ENCODE results near the gene SDF4.

Gene SDF4

DNA sequence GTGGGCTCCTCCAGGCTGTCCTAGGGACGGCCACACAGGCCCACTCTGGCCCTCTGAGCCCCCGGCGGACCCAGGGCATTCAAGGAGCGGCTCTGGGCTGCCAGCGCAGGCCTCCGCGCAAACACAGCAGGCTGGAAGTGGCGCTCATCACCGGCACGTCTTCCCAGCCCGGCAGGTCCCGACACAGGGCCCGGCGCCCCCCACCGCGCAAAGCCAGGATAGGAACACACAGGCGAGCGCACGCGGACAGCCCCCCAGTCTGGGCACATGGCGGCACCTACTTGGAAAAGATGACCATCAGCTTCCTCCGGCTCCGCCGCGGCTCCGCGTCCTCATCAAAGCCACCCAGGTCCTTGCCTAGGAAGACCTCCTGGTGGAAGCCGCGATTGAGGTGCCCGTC, 3.6 kb downstream of the SDF4 start:
- no peak for DNase-seq

DNA sequence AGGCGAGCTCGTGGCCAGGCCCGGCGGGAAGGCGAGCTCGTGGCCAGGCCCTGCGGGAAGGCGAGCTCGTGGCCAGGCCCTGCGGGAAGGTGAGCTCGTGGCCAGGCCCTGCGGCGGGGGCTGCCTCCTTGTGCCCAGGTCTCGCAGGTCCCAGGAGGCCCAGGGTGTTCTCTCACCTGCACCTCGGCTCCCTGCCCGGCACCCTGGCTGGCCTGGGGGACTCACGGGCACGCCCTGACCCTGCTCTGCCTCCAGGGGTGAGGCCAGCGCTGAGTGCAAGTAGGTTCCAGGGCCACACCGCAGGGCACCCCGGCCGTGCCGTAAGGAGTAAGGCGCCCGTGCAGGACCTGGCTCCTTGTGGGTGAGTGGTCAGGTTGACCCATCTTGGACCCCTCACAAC, 4.4 kb downstream of the SDF4 start:
- DNase-seq, result no peak

DNA sequence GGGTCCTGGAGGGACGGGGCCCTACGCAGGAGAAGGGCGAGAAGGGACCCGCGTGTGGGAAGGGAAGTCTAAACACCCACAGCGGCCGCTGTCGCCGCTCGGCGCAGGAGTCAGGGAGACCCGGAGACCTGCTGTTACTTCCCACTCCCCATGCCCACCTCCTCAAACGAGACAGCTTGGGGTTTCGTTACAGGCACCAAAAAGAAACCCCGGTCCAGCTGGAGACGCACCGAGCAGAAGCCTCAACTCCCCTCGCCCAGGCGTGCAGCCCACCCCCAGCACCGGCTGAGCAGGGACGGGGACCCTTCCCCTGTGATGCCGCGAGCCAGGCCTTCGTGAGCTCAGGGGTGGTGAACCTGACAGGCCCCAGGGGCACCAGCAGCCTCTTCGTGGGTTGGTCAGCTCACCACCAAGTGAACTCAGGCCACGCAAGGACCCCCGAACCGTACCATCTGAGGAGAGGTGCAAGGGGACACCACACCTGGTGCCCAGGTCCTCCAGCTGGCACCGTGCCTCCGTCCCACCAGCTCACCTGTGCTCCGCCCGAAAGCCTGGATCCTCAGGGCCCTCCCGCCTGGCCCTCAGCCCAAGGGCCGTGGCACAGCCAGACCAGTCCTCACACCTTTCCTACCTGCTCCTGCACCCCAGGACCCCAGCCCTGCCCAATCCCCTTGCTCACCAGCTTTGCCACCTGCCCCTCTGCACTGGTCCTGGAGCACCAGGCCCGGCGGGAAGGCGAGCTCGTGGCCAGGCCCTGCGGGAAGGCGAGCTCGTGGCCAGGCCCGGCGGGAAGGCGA, 5.0 kb downstream of the SDF4 start:
- DNase-seq, result no peak

DNA sequence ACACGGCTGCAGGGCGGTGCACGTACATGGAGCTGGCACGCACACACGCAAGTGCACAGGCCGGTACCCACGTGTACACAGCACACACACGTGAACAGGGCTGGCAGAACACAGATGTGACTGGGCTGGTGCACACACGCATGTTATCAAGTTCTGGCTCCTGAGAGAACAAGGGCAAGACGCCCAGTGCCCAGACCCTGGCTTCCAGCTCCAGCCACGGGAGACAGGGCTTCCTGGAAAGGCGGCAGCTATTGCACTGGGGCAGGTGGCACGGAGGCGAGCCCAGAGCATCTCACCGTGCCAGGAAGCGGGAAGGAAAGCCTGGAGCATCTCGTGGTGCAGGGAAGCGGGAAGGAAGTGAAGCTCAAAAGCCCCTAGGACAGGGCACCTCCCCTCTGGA, 5.9 kb downstream of the SDF4 start:
- DNase-seq, result no peak

DNA sequence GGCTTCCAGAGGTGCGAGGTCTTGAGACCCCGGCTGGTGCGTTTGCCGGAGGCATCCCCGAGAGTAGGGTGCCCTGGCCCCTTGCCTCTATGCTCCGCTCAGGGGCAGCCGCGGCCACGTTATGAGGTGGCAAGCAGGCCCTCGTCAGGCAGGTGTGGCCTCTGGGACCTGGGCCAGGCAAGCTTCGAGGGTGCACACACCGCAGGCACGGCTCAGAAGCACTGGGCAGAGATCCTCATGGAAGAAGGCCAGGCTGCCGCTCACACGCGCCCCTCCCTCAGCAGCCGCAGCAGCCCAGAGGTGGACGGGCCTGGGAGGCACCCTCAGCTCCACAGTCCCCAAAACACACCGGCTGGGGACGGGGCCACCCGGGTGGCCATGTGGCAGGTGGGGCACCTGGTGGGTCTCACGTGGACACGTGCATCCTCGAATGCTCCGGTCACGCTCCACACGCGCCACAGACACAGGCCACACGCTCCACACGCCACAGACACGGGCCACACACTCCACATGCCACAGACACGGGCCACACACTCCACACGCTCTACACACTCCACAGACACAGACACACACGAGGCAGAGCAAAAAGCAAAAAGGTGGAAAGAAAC, 6.5 kb downstream of the SDF4 start:
- no peak for DNase-seq

DNA sequence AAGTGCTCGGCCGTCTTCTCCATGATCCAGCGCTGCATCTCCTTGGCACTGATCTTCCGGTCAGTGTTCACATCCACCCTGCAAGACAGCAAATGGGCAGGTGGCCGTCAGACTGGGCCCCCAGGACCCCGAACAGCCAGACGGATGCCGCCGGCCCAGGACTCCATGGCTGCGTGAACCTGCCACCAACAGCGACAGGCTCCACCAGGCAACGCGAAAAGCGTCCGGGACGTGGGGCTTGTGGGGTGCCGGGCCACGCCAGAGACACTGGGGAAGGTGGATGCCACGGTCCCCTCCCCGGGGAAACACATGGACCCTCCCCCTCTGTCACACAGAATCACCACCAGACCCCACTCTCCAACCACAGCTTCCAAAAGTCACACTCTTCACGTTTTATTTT, 7.9 kb downstream of the SDF4 start:
- no peak for DNase-seq

DNA sequence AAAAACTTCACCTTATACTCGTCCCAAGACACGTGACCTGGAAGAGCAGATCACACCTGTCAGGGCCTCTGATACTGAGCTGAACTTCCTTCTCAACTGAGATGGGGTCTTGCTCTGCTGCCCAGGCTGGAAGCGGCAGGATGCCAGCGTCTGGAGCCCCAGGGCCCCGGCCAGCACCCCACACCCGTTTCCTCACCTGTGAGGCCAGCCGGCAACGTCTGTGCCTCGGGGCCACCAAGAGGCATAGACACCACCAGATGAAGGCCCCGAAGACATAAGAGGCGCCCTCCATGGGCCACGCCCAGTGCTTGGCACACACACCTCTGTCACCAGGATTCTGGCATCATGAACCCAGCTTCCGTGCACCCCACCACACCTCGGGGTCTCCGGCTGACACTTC, 8.5 kb downstream of the SDF4 start:
- DNase-seq, result no peak

DNA sequence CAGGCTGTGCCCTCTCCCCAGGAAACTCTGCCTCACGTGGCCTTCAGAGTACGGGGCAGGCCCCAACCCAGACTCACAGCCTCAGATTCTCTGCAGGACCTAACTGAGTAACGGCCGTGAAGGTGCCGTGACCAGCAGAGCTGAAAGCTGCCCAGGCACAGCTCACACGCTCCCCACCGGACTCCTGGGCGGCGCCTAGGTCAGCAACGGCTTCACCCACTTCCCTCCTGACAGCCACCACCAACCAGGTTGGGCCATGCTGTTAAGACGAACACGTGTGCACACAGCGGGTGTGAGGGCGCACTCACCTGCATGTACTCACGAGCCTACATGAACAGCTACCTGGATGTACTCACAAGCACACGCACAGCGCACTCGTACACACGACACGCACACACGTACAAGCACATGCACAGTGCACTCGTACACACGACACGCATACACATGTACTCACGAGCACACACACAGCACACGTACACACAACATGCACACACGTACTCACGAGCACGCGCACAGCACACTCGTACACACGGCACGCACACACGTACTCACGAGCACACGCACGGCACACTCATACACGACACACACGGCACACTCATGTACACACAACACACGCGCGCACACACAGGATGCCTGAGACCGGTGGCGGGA, 9.1 kb downstream of the SDF4 start:
- DNase-seq, result no peak

DNA sequence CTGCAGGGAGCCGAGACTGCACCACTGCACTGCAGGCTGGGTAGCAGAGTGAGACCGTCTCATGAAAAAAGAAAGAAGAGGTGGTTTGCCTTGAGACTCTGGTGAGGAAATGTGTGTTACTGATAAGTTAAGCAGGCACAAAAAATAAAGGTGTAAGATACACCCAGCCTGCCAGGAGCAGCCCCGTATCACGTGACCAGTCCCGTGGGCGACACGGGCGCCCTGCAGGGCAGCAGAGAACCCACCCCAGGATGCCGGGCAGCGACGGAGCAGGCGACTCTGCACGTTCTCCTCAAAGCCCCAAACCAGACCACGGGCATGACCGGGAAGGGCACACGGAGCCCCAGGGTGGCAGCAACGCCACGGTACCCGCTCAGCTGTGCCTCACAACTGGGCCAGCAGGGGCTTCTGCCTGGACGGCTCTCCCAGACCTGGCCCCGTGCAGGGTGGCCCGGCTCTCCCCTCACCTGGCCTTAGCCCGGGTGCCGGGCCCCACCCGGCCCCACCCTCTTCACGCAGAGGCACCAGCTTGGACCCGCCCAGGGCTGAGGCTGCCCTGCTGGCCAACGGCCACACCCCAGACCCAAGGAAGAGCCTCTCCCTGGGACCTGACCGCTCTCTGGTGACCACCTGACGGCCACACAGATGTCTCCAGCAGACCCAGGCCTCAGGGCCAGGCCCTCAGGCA, 9.8 kb downstream of the SDF4 start:
- DNase-seq, result no peak

DNA sequence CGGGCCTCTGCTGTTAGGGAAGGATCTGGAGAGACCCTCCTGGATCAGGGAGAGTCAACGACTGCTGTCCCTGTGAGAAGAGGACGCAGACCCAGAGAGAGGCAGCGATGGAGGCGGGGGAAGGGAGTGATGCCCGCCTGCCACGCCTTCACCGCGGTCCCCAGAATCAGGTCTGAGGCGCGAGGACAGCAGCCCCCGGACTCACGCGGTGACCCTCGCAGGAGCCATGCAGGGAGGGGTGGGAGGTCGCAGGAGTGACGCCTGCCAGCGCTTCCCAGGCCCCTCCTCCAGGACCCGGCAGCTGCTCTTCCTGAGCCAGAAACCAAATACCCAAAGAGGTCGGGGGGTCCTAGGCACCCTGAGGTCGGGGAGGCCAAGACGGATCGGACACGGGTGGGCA, 11.6 kb downstream of the SDF4 start:
- no peak for DNase-seq

DNA sequence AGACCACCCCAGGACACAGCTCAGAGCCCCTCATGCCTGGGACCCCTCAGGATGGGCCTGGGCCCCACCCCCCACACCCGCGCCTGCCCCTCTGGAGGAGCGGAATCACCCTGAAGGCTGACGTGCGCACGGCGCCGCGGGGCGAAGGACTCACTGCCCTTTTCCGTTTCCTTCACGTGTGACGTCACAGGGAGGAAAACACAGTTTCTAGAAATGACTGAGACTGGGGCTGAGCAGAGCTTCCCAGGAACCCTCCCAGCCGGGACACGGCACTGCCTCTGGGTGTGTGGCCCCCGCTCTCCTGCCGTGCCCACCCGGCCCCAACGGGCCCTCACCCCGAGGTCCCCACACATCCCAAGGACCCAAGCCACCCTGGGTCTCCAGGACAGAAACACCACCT, 12.5 kb downstream of the SDF4 start:
- no peak for DNase-seq

DNA sequence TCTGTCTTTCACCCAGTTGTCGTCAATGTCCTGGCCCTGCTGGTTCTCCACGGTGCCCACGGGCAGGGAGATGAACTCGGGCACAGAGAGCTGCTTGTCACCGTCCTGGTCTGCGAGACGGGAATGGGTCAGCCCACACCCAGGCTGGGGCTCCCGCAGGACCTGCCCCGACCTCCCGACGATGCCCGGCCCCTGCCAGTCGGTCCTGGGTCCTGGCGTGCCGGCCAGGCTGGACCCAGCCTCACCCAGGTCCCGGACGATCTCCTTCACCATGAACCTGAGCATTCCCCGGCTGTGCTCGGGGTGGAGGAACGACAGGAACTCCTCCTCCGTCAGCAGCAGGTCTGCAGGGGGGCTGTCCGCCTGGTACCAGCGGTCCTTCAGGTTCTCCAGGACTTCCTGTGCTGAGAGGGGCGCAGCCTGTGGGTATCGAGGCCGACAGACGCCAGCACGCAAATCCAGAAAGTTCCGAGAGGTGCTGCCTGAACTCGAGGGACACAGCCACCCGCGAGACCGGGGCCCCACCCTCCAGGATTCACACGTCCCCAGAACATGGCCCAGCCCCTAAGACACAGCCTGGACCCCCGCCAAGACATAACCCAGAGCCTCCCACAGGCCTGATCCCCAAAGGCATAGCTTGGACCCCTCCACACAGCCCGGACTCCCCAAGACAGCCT, 13.1 kb downstream of the SDF4 start:
- DNase-seq, result no peak

DNA sequence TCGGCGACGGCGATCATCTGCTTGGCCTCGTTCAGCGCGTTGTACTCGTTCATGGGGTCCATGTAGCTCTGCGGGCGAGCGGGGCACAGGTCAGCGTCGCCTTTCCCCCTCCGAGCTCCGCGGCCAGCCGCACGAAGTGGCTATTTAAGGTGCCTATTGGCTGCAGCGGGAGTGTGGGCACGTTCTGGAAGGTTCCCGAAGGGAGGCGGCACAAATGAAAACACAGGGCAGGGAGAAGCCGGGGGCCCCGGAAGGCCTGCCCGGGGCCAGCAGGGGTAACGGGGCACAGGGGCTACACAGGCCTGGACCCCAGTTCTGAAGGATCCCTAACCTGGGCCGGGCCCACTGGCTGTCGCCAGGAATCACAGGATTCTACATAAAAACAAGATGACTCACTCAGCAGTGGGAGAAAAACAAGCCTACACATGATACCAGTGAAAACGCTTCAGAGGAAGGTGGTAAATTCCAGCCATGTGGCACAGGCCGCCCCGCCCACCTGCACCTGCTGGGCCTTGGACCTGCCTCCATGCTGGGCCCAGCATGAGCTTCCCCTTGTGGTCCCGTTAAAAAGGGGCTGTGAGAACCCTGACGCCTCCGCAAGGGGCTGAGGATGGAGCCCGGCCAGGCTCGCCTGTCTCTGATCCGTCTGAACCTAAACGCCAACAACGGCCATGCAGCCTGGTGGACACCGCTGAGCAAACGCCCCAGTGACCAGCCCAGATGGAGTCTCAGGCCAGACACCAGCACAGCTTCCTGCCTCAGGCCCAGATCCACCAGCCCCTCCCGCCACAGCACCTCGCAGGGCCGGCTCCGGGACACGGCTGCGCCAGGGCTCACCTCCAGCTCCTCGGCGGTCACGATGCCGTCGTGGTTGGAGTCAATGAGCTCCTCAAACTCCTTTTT, 13.9 kb downstream of the SDF4 start:
- DNase-seq, result no peak

DNA sequence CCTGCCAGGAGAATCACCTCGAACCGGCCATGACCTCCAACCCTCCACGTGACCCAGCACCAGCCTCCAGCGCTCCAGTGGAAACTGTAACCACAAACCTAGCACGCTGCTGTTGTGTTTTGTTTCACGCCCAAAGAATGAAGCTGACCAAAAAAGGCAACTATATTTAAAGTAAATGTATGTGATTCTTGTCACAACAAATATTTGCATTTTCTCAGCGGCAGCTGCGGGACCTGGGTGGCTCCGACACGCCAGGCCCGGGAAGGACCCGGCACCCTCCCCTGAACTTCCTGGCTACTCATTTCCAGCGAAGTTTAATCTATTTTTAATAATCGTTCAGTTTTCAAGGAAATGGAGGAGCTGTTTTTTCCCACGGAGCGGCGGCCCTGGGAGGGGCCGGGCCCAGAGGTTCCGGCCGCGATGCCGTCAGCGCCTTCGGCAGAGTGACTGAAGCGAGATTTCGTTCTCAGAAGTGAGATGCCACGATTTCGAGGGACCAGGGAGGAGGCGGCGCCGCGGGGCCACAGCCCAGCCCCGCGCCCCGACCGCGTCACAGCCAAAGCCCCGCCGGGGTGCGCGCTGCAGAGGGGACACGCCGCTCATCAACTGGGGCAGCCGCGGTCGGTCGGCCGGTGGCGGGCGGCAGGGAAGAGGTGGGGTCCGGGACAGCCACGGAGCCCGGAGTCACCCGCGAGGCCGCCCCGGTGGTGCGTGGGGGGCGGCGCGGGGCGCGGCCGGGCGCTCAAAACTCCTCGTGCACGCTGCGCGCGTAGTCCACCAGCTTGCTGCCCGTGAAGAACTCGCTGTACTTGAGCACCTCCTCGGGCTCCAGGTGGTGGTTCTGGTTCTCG, 14.8 kb downstream of the SDF4 start:
- no peak for DNase-seq

DNA sequence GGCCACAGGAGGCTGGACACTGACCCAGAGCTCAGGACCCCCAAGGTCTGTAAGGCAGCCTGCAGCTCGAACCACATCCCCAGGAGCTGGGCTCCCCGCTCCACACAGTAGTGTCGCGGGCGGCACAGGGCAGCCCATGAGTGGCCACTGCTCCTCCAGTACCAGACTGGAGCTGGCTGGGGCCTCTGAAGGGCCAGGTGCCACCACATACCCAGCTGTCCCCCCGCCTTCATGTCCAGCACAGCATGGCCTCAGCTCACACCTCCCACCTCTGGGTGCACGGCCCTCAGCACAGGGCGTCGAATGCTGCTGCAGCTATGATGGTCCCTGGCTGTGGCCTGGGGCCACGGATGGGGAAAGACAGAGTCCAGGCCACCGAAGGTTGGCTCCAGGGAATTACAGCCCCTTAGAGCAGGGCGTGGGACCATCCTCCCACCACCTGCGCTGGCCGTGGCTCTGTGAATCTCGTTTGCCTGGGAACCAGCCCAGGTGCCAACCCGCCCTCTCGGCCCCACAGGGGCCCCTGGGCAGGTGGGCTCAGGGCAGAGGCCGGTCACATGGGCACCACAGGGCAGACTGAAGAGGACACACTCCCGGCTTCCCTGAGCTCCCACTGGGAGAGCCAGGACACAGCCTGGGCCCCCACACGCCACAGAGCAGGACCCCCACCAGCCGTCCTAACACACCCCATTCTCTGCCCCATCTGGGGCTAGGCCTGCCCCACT, 15.8 kb downstream of the SDF4 start:
- no peak for DNase-seq

DNA sequence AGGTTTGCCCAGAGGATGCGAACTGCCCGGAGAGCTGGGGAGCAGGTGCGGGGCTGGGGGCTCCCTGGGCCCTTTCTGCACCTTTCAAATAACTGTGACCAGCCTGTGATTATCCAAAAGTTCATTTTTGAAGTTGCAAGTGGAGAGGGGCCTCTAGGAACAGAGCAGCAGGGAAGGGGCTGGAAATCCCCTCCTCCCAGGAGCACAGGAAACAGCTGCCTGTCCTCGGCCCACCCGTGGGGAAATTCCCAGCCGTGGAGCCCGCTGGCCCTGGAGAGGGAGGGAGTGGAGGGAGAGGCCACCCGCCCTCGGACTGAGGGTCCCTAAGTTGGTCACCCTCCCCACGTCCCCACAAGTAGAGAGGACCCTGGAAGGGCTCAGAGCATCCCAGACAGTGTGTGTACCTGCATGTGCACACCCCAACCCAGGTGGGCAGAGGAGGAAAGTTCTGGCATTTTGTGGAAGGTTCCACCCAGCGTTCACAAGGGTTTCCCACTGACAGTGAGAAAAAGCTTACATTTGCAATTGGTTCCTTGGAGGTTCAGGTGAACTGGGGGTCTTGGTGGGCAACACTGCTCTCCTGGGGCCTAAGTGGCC, 16.6 kb downstream of the SDF4 start:
- no peak for DNase-seq

DNA sequence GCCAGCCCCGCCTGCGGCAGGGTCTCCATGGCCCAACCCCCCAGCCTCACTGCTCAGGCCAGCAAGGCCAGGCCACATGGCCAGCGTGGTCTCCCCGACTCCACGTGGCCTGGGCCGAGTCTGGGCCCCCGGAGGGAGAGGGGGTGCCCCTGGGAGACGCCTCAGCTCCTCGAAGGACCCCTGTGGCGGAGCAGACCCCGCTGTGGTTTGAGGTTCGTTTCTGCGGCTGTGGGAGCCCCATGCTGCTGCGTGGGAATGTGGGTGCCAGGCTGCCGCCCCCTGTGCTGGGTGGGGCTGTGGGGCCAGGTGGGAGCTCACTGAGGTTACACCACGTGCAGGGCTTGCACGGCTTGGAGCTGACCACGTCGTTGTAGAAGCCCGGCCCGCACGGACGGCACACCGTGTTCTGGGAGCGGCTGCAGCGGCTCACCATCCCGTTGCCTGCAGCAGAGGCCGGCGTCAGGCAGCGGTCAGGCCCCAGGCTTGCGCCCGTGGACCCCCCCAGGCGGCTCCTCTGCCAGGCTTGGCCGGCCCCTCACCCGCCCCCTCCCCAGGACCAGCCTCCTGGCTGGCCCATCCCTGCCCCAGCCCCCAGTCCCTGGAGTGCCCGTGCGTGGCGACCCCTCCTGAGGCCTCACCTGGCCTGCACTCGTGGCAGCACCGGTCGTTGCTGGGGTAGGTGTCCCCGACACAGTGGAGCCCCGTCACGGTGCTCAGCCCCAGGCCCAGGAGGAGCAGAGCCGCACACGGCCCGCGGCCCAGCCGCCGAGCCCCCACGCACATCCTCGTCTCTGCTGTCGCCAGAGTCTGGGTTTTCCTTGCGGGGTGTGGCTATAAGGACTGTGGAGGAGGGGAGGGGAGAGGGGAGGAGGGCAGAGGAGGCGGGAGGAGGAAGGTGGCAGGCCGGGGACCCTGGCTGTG, 18.2 kb downstream of the SDF4 start, which contains the start of gene TNFRSF4:
TNFRSF4 (minus strand) TSS at position 809 of the 921 bp plus-strand sequence; CDS start at position 783, 26 bp downstream.
- DNase-seq, result no peak

DNA sequence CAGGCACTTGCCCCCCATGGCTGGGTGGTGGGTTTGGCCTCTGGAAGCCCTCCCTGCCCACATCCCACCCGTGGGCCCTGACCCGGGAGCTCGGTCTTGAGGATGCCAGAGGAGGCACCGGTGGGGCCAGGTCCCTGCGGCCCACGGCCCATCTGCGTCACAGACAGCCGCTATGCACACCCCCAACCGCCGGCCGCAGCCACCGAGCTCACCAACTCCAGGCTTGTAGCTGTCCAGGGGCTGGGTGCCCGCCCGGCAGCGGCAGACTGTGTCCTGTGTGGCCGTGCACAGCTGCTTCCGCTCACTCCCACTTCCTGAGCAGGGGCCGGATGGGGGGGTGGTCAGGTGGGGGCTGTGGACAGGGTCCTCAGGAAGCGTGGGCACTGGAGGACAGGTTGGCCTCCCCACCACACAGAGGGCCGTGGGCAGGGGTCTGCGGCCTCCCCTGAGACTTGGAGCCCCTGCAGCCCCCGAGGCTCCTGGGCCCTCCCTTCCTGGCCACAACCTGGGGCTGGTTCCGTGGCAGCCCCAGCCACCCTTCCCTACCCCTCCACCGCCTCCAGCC, 18.9 kb downstream of the SDF4 start:
- no peak for DNase-seq
